ENCODE measurements around the gene CDKN2C.

The CDKN2C gene

GRCh38 chr1:50966991-50967390 is 3.1 kb upstream of the CDKN2C start:
- DNase-seq (ENCODE audit: low read depth) = no peak

GRCh38 chr1:50967416-50968157 is 2.5 kb upstream of the CDKN2C start:
- no peak for DNase-seq (ENCODE audit: low read depth)

- DNase-seq (ENCODE audit: low read depth) = peak; percentile 72
These were observed 1.8 kb upstream of the CDKN2C start for GRCh38 chr1:50968158-50968820.

- no peak for DNase-seq (ENCODE audit: low read depth)
These were observed 1.0 kb upstream of the CDKN2C start for GRCh38 chr1:50968821-50969610.

- DNase-seq (ENCODE audit: low read depth) = no peak
These were observed 453 bp downstream of the CDKN2C start for GRCh38 chr1:50970509-50970887.

- DNase-seq (ENCODE audit: low read depth) = no peak
These were observed 1.0 kb downstream of the CDKN2C start for GRCh38 chr1:50970931-50971582.

- no peak for DNase-seq (ENCODE audit: low read depth)
These were observed 1.8 kb downstream of the CDKN2C start for GRCh38 chr1:50971748-50972305.

GRCh38 chr1:50972766-50973165 is 2.7 kb downstream of the CDKN2C start:
- DNase-seq (ENCODE audit: low read depth) = no peak

GRCh38 chr1:50973255-50973654 is 3.2 kb downstream of the CDKN2C start:
- no peak for DNase-seq (ENCODE audit: low read depth)

- DNase-seq (ENCODE audit: low read depth) = no peak
These were observed 4.0 kb downstream of the CDKN2C start for GRCh38 chr1:50973875-50974617.

- DNase-seq (ENCODE audit: low read depth) = no peak
These were observed 4.5 kb downstream of the CDKN2C start for GRCh38 chr1:50974618-50974935.

- DNase-seq (ENCODE audit: low read depth) = no peak
These were observed 5.4 kb downstream of the CDKN2C start for GRCh38 chr1:50975436-50975835.

GRCh38 chr1:50976111-50976889 is 6.3 kb downstream of the CDKN2C start:
- DNase-seq (ENCODE audit: low read depth) = no peak

- DNase-seq (ENCODE audit: low read depth) = no peak
These were observed 7.0 kb downstream of the CDKN2C start for GRCh38 chr1:50976890-50977574.

GRCh38 chr1:50977575-50978143 is 7.6 kb downstream of the CDKN2C start:
- no peak for DNase-seq (ENCODE audit: low read depth)

- DNase-seq (ENCODE audit: low read depth) = no peak
These were observed 8.3 kb downstream of the CDKN2C start for GRCh38 chr1:50978144-50978851.

- no peak for DNase-seq (ENCODE audit: low read depth)
These were observed 9.1 kb downstream of the CDKN2C start for GRCh38 chr1:50978852-50979781.

GRCh38 chr1:50979937-50980336 is 9.9 kb downstream of the CDKN2C start:
- DNase-seq (ENCODE audit: low read depth) = no peak

Data from stimulated activated CD8-positive, alpha-beta memory T cell treated with anti-CD3 and anti-CD28 coated beads, Interleukin-4, amount 100 ng/mL, for 24 hours (primary cell).